IPS DF 4.7 (cell line): ENCODE measurements around the gene TPM1.

Source experiments
- DNase-seq: peaks from one replicate; pipeline ENCODE4 v3.0.0-alpha.2; 2013; ENCODE audit warnings: low spot score; ENCODE audit errors: extremely low read depth

The TPM1 gene

GRCh38 chr15:63016234-63016633 lies 26.3 kb upstream of the TPM1 start:
- DNase-seq: no peak

- no peak for DNase-seq
Observed at GRCh38 chr15:63018639-63019038, 23.9 kb upstream of the TPM1 start.

DNA sequence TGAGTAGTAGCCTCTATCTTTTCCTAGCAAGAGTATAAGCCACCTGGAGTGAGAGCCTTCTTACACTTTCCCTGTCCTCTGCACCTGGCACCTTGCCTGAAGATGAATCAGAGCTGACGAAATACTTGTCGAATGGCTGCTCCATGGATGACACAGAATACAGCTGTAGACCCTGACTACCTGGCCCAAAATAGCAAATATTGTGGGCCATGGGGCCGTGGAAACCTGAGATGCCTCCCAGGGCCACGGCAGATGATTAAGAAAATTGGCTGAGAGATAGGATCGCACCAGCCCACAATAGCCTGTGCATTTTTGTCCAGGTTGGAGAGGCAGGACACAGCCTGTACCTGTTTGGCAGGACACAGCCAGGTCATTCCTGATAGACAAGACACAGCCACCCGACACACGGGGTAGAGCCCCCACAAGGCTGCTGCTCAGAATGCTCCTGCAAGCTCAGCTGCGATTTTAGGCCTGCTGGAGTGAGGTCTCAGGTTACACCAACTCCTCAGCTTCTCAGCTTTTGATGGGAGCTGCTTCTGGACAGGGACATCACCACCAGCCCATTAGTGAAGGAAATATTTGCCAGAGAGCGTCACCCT lies 22.9 kb upstream of the TPM1 start:
- DNase-seq: no peak

GRCh38 chr15:63020128-63020527 lies 22.4 kb upstream of the TPM1 start:
- DNase-seq: no peak

GRCh38 chr15:63020759-63021430 lies 21.7 kb upstream of the TPM1 start:
- DNase-seq: no peak

GRCh38 chr15:63022181-63022580 lies 20.4 kb upstream of the TPM1 start:
- no peak for DNase-seq

DNA sequence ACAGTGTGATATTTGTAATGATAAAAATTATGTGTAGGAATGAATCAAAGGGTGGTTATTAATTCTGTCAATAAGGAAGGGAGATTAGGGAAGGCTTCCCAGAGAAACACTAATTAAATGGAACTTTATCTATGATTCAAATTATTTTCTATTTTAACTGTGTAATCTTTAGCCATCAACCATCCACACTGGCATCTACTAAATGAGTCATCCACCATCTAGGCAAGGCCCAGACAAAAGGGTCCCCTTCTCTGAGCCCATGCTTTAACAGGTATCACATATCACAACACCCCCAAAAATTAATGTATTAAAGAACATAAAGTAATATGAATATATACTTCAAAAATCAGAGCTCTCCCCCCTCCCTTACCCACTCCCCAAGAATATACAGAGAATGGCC lies 19.9 kb upstream of the TPM1 start:
- DNase-seq: no peak

- DNase-seq: no peak
Observed at GRCh38 chr15:63023351-63023945, 19.1 kb upstream of the TPM1 start.

- no peak for DNase-seq
Observed at GRCh38 chr15:63025460-63025859, 17.1 kb upstream of the TPM1 start.

GRCh38 chr15:63027646-63028045 lies 14.9 kb upstream of the TPM1 start:
- no peak for DNase-seq

DNA sequence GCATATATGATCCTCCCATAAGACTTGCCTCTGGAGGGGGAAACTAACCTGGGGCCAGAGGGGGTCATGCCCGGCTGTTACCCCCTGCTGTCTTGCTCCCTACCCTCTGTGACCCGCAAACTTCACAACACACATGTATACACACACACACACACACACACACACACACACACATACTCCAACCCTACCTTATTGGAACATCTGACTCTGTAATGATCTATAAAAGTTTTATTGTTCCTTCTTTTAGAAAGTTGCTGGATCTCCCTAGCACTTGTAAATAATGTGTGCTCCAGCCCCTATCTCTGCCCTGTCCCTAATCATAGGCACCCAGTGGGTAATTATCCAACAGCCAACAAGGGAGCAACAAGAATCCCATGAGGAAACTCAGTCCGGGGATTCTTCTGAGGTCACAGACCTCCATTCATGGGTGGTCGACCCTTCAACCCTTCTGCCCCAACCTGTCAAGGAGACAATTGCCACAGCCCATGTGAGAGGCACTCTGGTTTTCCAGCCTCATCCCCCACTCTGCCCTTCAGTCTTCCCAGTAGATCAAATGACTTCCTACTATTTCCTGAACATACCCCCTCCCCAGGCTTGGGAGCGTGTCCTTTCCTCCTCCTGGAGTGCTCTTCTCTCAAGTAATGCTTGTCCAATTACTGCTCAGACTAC lies 14.0 kb upstream of the TPM1 start:
- DNase-seq: no peak

- no peak for DNase-seq
Observed at GRCh38 chr15:63029676-63030075, 12.9 kb upstream of the TPM1 start.

- DNase-seq: no peak
Observed at GRCh38 chr15:63030101-63030551, 12.4 kb upstream of the TPM1 start.

- DNase-seq: no peak
Observed at GRCh38 chr15:63034578-63034977, 8.0 kb upstream of the TPM1 start.

DNA sequence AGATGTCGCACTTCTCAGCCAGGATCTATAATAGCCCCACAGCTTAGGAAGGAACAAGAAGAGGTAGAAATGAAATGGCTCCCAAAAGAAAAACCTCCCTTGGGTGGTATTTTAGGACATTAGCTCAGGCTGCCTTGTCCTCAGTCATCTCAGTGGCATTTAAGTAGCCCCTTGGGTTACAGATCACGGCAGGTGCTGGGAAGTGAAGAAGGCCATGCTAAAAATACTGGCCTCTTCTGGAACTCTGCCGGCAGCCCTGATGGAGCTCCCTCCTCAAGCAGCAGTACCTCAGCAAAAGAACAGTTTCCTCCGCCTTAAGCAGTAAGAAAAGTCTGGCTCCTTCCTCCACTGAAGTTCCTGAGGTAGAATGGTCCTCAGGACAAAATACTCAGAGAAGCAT lies 7.3 kb upstream of the TPM1 start:
- no peak for DNase-seq

- DNase-seq: no peak
Observed at GRCh38 chr15:63035977-63036376, 6.6 kb upstream of the TPM1 start.

DNA sequence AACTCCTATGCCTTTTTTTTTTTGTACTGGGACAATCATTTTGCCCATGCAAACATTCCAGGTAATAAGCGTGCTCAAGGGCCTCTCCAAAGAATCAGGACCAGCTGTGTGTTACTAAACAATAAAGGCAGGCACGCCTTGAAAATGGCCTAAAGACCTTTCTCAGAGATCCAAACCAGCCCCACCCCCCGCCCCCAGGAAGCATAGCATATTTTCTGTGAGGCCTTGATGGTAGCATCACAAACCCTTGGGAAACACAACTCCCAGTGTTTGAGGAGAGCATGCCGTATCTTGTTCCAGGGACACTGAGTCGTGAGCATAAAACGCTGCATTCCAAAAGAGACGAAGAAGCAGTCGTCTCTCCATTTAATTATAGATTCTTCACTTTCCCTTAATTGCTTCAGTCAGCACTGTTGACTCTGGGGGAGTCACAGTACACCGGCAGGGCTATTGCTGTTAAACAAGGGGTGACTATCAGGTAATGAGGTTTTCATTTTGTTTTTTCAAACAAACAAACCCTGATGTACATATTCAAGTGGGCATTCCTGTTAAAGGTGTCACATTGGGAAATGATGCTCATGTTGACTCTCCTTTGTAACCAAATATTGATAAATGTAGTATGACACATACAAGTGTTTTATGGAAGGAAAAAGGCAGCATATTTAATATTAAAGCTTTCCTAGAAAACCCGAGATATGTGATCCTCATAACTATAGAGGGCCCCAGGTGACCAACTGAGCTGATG lies 4.4 kb upstream of the TPM1 start:
- no peak for DNase-seq

GRCh38 chr15:63038926-63039673 lies 3.4 kb upstream of the TPM1 start:
- no peak for DNase-seq

- DNase-seq: no peak
Observed at GRCh38 chr15:63039811-63040210, 2.7 kb upstream of the TPM1 start.

GRCh38 chr15:63040509-63040908 lies 2.0 kb upstream of the TPM1 start:
- no peak for DNase-seq

- DNase-seq: no peak
Observed at GRCh38 chr15:63040954-63041353, 1.6 kb upstream of the TPM1 start.
